HG03439 (cell line): ENCODE results near the gene ZNF423.

Source experiments
- ATAC-seq: cut with Tn5 transposase; IDR thresholded peaks from one replicate; pipeline ENCODE4 v1.9.1; 2021; ENCODE audit warnings: mild to moderate bottlenecking, moderate library complexity; ENCODE audit not compliant: unreplicated experiment

Gene ZNF423

DNA sequence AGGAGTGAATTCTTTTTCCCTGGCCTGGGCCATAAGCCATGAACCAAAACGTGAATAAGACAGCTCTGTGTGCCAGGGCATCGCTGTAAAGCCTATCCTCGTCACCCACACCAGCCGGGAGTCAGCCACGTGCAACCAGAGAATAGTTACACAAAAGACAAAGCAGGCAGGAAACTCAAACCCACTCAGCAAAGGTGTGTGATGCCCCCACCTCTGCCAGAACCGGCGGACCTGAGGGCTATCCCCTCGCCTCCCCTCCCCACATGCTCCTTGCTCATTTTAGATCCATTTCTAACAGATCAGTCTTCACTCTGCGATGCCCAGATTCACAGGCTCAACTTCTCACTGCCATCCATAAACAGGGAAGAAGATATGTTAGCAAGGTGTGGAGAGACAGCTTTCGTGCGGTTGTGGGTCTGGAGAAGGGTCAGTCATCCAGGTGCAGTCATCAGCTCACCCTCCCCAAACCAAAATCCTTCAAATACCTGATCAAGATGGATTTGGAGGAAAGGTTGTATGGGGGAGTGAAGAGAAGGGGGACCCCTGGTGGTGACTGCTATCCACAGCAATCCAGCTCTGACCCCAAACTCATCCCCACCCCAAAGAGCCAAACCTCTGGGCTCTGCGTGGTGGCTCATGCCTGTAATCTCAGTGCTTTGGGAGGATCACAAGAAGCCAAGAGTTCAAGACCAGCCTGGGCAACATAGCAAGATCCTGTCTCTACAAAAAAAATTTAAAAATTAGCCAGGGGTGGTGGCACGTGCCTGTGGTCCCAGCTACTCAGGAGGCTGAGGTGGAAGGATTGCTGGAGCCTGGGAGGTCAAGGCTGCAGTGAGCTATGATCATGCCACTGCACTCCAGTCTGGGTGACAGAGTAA is 263.1 kb downstream of the ZNF423 start:
- peak; percentile 49 for ATAC-seq

DNA sequence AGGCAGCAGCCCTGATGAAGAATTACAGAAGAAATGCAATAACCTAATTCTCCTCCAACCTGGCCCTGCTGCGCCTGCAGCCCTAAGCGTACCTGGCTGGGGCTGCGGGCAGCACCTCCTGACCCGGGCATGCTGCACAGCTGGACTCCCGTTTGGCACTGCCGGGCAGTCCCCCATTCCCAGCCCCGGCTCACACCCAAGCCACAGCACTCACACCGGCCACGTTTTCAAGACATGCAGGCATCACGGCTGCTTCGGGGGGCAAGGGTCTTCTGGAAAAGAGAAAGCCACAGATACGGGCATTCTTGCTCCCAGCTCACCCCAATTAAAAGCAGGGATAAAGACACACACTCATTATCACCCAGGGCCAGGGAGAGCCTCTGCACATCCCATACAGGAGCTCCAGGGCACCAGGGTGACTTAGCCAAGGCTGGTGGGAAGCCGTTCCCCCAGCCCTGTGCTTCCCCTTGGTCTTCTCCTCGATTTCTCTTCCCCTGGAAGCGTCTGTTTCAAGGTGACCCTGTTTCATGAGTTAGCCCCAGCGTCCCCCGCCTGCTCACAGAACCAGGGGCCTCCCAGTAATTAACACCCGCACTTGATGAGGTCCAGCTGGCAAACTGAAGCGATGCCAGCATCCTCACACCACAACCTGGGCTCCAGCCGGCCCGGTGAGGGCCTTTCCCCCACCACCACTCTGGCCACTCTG is 265.6 kb downstream of the ZNF423 start:
- no peak for ATAC-seq

DNA sequence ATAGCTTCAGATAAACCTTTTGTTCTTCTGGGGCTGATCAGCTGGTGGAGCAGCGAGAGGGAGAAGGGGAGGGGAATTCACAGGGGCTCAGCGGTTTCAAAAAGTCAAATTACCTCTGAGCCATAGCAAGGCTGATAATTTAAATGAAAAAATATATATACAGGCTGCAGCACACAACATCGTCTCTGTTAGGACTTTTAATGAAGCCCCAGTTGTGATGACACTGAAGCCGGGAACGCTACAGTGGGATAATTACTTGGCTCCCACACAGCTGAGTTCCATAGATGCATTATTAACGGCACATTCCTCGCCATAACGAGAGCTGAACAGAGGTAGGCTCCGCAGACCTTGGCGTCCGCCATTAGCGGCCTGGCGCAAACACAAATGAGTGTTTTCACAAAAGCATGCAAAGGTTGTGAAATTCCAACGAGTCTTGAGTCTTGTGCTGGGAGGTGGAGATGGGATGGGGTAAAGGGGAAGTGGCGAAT is 266.3 kb downstream of the ZNF423 start:
- no peak for ATAC-seq

DNA sequence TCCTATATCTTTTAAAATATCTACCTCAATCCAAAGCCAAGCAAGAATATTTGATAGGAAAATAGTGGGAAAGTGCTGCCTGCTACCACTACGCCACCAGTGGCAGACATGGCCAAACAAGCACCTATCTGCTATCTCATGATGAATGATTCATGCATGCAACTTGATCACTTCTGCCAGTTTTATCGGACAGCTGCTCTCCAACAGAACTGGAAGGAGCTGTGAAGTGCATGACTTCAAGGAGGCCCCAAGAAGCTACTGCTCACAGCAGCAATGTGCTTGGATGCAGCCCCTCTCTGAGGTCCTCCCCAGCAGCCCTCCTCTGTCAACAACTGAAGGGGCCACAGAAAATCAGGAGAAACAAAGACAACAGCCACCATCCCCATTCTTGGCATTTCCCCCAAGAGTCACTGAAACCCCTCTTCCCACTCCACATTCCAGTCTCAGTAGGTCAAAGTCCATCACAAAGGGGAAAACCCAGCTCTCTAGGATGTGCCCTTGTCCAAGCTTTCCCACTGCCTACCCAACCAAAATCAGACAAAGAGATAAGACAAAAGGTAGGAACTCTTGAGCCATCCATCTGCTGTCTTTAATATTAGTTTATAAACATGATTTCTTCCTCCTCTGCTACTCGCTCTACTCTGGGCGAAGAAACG is 267.1 kb downstream of the ZNF423 start:
- no peak for ATAC-seq

DNA sequence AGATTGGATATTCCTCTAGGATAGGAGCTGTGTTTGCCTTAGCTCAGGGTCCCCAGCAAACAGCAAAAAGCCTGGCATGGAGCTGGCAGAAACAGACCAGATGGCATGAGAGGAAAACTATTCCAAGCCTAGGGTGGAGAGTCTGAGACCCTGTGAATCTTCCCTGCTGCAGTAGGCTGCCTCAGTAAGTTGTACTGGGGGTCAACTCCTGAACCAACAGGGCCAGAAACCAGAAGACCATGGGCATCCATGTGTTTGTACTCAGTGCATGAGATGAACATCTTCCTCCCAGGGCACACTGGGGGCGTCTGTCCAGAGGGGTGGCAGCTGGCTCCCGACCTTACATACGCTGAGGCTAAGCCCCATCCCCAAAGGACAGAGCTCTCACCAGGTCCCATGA is 267.9 kb downstream of the ZNF423 start:
- no peak for ATAC-seq

DNA sequence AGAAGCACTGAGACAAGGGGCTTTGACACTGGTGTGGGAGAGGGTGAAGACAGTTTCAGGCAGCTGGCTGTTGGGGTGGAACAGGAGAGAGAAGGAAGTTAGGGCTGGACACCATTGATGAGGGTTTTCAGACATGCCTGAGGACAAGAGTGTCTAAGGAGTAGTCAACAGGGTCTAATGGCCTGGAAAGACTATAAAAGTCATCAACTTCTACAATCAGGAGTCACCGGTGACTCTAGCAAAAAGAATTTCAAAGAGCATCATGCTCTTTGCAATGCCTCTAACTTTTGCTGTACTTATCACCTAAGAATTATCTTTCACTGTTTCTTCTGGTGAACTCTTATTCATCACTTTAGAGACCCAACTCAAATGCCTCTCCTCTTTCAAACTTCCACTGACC is 268.4 kb downstream of the ZNF423 start:
- no peak for ATAC-seq

DNA sequence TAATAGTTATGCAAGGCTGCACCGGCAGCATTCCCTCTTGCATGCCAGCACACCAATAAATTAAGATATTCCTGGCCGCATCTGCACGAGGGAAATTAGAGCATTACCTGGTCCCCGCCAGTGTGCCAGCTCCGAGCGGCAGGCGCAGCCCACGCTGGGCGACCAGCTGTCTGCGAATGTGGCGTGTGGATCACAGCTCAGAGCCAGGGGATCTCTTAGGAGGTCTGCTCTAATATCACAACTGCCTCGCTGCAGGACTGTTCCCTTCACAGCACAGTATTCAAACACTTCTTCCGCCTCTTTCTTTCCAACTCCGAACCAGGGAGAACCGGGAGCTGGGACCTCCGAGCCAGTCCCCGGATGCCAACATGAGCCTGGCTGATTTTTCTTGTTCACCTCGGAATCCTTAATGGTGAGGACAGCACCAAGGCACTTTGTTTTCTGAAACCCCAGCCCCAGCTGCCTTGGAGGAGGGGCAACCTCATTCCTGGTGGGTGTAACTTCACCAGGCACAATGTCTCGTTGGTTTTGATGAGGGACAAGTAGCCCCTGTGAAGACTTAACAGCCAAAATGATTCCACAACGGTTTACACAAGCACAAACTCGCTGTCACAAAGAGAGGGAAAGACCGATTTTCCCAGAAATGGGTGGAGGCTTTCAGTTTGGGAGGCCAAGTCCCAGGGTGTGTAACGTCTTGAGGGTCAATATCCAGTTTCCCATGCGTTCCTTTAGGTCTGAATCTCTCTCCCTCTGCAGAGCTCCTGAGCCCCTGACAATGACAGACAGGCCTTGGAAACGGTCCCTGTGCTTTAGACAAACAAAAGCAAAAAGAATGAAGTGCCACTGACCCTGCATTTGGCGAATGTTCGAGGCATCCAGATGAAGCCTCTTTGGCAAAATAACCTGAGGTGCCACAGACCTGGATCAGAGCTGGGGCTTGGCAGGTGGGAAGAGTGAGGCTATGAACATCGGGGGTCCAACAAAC is 269.2 kb downstream of the ZNF423 start:
- no peak for ATAC-seq

DNA sequence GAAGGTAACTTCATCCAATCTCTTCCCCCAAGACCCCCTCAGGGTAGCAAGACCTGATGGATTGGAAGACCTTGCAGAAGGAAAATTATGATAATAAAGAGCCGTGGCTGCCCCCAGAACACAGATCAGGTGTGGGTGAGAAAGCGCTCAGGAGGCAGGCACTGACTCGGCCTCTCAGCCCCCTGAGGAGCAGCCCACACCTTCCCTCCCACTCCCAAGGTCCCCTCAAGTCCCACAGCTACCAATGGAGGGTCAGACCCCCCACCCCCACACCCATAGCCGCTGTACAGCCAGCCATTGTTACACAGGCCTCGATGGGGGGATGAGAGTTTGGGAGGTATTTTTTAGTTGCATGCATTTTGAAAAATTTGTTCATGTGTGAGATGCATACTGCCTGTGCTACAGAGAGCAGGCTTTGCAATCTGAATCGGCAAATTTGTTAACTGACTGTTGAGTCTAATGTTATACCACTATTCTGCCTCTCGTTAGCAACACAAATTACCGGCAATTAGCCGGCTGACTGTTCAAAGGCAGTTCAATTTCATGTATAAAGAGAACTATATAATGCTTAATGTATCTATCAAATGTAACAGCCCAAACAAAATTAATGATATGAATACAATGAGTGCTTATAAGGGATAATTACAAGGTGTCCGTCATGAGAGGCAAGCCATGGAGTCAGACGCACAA is 270.6 kb downstream of the ZNF423 start:
- no peak for ATAC-seq

DNA sequence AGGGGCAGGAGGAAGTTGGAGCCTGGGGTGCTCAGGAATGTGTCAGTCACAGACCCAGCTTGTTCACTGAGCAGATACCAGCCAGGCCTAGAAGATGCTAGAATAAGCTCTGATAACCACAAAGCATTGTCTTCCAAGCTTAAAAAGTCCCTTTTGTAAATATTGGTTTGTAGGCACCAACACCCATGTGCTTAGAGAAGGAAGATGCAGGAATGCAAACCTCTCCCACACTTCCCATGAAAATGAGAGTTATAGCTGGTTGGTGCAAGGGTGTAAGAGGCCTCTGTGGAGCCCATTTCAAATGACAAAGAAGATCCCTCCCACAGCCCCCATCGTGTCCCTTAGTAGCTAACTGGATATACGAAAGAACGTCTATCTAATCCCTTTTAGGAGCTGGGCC is 272.0 kb downstream of the ZNF423 start:
- no peak for ATAC-seq

DNA sequence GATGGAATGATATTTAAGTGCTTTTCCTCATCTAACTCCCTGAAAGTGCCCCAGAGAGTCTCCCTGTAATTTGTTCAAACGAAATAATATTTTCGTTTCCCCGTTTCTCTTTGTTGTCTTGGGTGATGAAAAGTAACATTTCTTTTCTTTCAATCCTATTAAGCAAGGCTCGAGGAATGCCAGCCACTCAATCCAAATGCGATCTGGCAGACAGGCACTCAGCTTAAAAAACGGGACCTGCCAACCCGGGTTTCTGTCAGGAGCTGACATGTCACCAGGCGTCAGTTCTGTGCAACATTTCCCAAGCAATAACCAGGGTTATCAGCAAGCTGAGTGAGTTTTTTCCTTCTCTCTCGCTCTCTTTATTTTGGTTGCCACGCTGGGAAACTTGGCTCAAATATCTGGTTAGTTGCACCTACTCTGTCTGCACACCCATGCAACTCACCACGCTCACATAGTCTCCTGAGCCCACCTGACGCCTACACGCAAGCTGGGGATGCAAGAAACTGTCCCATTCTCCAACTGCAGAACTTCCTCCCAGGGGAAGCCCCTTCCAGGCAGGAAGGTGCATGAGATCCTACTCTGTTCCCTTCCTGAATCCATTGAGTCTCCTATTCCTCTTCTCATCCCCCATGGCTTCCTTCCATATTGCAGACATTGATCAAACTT is 274.1 kb downstream of the ZNF423 start:
- ATAC-seq, result no peak

DNA sequence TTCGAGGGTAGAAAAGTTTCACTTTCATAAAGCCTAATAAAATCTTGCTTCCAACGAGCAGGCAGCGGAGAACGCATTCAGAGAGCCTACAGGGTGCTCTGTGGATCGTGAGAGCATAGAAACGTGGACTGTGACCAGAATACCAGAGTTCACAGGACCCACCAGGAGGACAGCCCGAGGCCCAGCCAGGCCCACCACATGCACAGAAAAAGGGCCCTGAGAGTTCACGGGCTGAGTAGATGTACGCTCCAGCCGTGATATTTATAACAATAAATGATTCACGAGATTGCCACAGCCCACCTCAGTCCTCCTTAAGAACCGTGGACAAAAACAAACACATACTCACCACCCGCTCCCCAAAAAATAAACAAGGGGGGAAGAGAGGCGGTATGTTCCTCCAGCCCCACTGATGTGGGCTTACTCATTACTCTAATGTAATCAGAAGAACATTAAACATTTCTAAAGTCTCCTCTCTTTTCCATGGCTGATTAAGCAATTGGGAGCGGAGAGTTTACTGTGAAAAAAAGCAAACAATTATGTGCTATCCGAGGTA is 275.1 kb downstream of the ZNF423 start:
- ATAC-seq, result no peak

DNA sequence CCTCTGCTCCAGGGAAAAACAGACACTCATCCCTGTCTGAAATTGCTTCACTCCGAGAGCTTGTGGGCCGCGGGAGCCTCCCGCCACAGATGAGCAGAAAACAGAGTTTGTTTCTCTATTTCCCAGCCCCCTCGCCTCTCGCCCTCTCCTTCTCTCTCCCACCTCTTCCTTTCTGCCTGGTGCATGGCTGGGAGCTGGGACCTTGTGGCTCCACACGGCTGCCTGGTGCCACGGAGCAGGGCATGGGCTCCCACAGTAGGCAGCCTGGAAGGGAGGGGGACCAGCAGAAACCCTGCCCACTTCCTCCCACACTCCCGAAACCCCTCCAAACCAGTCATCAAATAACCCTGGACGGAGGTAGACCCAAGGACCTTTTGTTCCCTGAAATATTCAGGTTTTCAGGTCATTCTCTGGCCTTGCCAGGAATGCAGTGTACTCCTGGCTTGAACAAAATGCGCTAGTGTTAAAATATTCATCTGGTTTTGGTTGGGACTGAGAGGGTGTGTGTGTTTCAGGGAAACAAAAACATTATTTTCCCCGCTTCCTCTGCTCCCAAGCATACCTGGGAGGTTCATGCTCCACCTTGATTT is 277.4 kb downstream of the ZNF423 start:
- ATAC-seq, result no peak

DNA sequence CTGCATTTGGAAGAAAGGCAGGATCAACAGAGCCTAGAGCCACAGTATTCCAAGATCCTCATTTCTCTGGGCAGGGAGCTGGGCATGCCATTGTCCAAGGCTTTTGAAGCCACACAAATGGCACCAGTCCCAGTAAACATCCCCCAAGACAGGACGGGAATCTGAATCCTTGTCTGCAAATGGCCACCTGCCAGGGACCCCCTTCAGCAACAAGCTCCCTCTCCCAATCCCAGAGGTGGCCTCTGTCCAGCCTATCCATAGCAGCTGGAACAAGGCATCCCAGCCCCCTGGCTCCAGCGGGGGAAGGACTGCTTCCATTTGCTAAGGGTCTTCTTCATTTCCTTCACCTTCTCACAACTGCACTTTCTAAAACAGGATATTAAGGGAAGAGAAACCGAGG is 277.9 kb downstream of the ZNF423 start:
- no peak for ATAC-seq

DNA sequence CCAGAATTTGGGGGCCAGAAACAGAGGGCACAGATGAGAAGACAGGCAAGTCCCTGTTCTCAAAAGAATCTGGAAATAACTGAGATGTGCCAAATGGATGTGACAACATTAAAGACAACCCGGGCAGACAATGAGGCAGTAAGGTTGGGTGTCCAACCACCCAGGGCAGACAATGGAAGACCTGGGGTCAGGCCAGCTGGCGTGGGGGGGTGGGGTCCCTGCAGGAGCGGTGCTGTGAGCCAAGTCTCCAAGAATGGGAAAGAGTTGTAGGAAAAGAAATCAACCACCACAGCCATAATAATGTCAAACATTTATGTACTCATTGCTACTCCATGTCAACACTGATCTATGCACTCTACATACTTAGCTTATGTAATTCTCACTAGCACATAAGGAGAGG is 279.0 kb downstream of the ZNF423 start:
- ATAC-seq, result no peak

DNA sequence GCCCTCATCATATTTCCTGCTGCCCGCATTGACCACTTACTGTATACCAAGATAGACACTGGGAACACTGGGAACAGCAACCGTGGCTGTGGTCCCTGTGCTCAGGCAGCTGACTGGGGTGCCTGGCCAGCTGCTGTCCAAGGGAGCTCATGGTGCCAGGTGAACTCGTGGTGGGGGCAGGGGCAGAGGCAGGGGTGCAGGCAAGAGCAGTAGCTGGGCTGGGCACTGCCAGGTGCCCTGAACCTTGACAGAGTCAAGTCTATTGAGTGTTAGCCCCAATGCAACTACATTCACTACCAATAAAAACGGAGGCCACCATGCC is 279.8 kb downstream of the ZNF423 start:
- no peak for ATAC-seq

DNA sequence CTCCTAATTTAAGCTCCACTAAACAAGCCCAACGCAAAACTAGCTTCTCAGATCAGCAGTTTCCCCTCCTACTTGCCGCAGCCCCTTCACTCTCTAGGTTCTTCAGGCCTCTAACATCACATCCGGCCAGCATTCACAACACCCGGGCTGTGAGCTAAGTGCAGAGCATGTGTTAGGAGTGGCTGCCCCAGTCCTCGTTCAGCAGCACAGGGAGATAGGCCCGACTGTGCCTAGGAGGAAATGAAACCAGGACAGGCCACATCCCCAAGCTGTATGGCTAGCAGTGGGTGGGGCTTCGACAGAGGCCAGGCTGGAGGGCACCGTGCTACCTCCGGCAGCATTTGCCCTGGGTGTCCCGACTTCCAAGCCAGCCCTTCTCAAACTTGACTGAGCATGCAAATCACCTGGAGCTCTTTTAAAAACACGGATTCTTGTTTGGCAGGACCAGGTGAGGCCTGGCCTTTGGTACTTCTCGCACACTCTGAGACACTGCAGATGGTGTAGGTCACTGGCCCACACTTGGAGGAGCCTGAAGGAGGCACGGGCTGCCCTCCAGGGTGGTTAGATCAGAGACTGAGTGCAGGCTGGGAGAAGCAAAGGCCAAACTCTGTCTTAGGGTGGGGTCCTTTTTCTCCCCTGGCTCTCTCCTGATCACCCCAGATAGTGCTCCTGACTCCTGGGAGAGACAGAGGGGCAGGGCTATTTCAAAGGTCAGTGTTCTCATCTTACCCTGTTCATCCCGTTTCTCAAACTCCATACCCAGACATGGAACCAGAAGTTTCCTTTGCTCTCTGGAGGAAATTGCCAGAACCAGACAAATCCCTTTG is 280.4 kb downstream of the ZNF423 start:
- peak; percentile 76 for ATAC-seq

DNA sequence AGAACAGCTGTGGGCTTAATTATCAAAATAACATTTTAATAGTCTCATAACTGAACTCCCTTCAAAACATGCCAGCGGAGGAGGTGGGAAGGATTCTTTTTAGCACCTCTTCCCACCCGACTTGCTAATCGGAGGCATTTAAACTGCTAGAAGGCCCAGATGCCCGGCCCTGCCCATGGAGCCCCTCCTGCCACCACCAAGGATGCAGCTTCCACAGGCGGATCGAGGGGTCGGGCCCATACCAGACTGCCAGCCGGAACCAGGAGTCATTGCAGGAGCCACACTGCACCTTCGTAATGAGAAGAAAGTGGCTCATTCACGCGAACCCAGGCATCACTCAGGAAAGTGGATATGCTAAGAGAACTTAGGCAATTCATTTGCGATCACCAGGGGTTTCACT is 281.1 kb downstream of the ZNF423 start:
- ATAC-seq, result no peak

DNA sequence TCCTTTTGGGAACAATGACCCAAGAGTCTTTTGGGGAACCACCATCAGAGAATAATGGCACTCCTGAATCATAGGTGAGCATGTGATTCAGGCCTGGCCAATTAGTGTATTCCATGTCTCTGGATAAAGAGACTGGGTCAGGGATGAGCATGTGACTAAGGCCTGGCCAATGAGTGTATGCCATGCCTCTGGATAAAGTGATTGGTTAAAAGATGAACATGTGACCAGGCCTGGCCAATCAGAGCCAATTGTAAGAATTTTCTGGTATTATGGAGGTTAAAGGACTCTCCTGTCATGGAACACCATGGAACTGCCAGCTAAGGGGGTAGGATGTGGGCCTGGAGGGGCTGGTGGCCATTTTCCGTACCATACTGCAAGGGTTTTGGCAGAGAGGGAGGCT is 288.0 kb downstream of the ZNF423 start:
- ATAC-seq, result no peak
